Rectal smooth muscle tissue (tissue), 1 donor: ENCODE data around the gene SEM1.
"Not testable (repeated sequence)": the region's sequence is repeated elsewhere in the genome, so short reads cannot be mapped to it uniquely, and the experiment has no call there.

Source experiments
- H3K27ac ChIP-seq: one replicate; pipeline ENCODE4 v1.7.0; 2013; ENCODE audit warnings: low read depth, low read length, inconsistent platforms
- H3K27me3 ChIP-seq: one replicate; pipeline ENCODE4 v1.7.0; 2013; ENCODE audit warnings: low read length; ENCODE audit not compliant: control insufficient read depth, insufficient read depth
- H3K36me3 ChIP-seq: one replicate; pipeline ENCODE4 v1.7.0; 2013; ENCODE audit warnings: low read length; ENCODE audit not compliant: control insufficient read depth, insufficient read depth
- H3K4me1 ChIP-seq: one replicate; pipeline ENCODE4 v1.7.0; 2013; ENCODE audit warnings: low read length; ENCODE audit not compliant: control insufficient read depth, insufficient read depth
- H3K4me3 ChIP-seq: one replicate; pipeline ENCODE4 v1.7.0; 2013; ENCODE audit warnings: low read length
- H3K9ac ChIP-seq: one replicate; pipeline ENCODE4 v1.7.0; 2013; ENCODE audit warnings: low read length

Gene SEM1

DNA sequence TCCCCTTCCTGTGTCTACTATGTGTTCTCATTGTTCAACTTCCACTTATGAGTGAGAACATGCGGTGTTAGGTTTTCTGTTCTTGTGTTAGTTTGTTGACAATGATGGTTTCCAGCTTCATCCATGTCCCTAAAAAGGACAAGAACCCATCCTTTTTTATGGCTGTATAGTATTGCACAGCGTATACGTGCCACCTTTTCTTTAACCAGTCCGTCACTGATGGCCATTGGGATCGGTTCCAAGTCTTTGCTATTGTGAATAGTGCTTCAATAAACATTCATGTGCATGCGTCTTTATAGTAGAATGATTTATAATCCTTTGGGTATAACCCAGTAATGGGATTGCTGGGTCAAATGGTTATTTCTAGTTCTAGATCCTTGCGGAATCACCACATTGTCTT, 11.2 kb downstream of the SEM1 start:
- H3K27me3 ChIP-seq, H3K4me1 ChIP-seq, H3K27ac ChIP-seq, H3K36me3 ChIP-seq, H3K4me3 ChIP-seq, H3K9ac ChIP-seq: not testable (repeated sequence)

DNA sequence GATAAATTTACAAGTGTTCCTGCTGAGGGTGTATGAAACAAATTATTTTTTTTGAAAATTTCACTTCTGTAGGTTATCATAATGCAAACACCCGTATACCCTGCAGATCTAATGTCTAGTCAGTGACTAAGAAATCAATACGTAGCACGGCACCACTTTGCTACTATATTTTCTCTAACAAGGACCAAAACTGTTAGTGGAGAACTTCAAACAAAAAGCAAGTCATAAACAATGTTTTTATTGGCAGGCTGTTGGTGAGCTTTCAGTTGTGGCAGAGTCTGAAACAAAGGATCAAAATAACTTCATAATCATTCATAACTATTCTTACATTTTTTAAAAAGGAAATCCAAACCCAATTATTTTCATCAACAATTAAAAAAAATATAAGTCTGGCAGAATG, 11.8 kb downstream of the SEM1 start:
- no peak overlapping the region for H3K4me3 ChIP-seq
- H3K36me3 ChIP-seq = no peaks in the 10 kb centered on the region
- H3K4me1 ChIP-seq = peaks cover 7% of the 10 kb centered on the region
- no peak overlapping the region for H3K9ac ChIP-seq
- no peaks in the 10 kb centered on the region for H3K27me3 ChIP-seq
- H3K27ac ChIP-seq = no peak overlapping the region

- peaks cover 7% of the 10 kb centered on the region for H3K4me1 ChIP-seq
- no peaks in the 10 kb centered on the region for H3K27me3 ChIP-seq
- no peak overlapping the region for H3K27ac ChIP-seq
- no peaks in the 10 kb centered on the region for H3K36me3 ChIP-seq
- no peak overlapping the region for H3K4me3 ChIP-seq
- H3K9ac ChIP-seq = no peak overlapping the region
Observed at GRCh38 chr7:96695581-96695980, 14.1 kb downstream of the SEM1 start.

DNA sequence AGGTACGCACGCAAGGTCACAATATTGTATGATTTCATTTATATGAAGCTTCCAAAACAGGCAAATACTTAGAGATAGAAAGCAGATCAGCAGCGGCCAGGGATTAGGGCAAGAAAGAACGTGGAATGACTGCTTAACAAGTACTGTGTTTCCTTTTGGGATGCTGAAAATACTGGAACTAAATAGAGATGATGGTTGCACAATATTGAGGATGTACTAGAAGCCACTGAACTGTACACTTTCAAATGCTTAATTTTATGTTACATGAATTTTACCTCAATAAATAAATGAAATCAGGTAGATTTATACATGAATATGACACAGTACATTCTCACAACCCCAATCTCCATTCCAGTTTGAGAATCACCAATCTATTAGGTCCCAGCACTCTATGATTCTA, 15.6 kb downstream of the SEM1 start:
- Histone ChIP-seq H3K4me3 (no peak overlapping the region), H3K36me3 (no peaks in the 10 kb centered on the region), H3K27ac (no peak overlapping the region), H3K4me1 (peaks cover 7% of the 10 kb centered on the region), H3K9ac (no peak overlapping the region), H3K27me3 (no peaks in the 10 kb centered on the region)

- Histone ChIP-seq H3K4me3 (no peak overlapping the region), H3K27me3 (no peaks in the 10 kb centered on the region), H3K4me1 (peaks cover 7% of the 10 kb centered on the region), H3K36me3 (no peaks in the 10 kb centered on the region), H3K27ac (no peak overlapping the region), H3K9ac (no peak overlapping the region)
Observed at GRCh38 chr7:96691702-96692101, 17.9 kb downstream of the SEM1 start.

DNA sequence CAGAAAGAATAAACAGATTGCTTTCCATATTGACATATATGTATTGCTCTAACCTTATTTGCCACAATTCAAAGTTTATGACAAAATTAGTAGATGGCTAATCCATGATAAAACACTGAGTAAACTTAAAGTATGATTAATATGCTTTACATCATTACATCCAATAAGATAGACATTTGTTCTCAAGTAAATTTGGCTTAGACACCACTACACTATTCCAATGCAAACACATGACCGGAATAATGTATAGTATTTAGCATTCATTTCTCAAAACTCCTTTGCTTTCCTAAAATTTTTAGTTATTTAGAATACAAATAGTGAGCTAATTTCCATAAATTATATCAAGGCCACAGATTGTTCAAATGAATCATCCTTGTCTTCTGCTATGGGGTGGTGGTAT, 20.2 kb downstream of the SEM1 start:
- Histone ChIP-seq H3K9ac (no peak overlapping the region), H3K27me3 (no peaks in the 10 kb centered on the region), H3K4me3 (no peak overlapping the region), H3K4me1 (peaks cover 2% of the 10 kb centered on the region), H3K27ac (no peak overlapping the region), H3K36me3 (no peaks in the 10 kb centered on the region)

DNA sequence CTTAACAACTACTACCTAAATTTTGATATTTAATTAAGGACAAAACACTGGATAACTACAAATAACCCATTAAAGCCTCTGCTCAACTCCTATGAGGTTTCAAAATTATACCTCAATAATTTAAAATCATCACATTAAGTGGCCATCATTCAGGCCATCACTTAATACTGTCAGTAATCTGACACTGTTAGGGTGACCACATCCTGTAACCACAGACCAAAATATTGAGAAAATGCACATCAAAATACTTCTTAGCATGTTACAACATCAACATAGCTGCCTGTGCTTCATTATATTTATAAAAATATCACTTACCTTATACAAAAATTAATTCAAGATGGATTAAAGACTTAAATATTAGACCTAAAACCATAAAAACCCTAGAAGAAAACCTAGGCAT, 23.3 kb downstream of the SEM1 start:
- Histone ChIP-seq H3K27me3 (no peaks in the 10 kb centered on the region), H3K9ac (no peak overlapping the region), H3K36me3 (no peaks in the 10 kb centered on the region), H3K4me3 (no peak overlapping the region), H3K4me1 (no peaks in the 10 kb centered on the region), H3K27ac (no peak overlapping the region)

DNA sequence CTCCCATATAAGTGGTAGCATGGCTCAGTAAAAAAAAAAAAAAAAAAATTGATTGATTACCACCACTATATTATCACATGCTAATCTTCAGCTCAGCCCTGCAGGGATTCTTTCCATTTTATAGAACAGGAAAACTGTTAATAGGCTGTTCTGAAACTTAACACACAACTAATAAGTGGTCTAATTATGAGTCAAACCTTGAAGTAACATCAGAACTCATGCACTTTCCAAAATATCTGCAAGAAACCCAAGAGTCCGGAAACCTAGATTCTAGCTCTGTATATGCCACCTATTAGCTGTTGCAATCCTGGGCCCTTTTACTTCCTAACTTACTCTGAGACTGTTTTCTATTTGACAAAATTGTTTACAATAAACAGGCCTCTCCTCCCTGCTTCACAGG, 23.9 kb downstream of the SEM1 start:
- Histone ChIP-seq H3K36me3 (no peaks in the 10 kb centered on the region), H3K9ac (no peak overlapping the region), H3K27ac (no peak overlapping the region), H3K4me1 (no peaks in the 10 kb centered on the region), H3K4me3 (no peak overlapping the region), H3K27me3 (no peaks in the 10 kb centered on the region)

DNA sequence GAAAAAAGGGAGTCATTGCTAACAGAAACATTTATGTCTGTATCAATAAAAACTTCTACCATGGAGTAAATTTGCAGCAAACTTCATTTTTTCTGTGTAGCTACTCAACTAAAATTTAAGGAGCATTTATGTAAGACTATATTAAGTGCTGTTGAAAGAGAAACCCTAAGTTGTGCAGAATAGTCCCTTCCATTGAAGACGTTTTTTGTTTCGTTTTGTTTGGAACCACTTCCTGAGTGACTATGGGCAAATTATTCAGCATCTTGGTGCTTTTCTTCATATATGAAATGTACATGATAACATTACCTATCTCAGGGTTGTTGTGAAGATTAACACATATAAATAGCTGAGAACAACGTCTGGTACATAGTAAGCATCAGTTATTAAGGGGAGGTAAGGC, 24.3 kb downstream of the SEM1 start:
- Histone ChIP-seq H3K27me3 (no peaks in the 10 kb centered on the region), H3K27ac (no peak overlapping the region), H3K4me3 (no peak overlapping the region), H3K36me3 (no peaks in the 10 kb centered on the region), H3K4me1 (no peaks in the 10 kb centered on the region), H3K9ac (no peak overlapping the region)

DNA sequence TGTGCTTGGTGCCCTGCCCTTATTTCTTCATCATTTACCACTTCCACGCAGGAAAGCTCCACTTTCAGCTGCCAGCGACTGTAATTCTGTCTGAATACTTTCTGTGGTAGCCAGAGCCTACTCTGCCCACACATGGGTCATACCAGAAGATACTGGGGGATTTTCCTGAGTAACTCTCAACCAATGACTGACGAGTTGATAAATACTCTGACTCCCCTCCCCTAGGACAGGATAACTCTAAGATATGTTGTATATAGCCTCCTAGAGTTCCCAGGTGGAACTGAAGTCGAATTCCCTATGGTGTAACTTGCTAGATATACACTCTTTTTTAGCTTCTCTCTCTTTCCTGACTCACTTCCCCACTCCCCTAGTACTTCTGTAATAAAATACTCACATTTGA, 29.8 kb downstream of the SEM1 start:
- no peak overlapping the region for H3K27ac ChIP-seq
- no peaks in the 10 kb centered on the region for H3K36me3 ChIP-seq
- no peaks in the 10 kb centered on the region for H3K4me1 ChIP-seq
- no peak overlapping the region for H3K4me3 ChIP-seq
- H3K9ac ChIP-seq = no peak overlapping the region
- H3K27me3 ChIP-seq = no peaks in the 10 kb centered on the region

GRCh38 chr7:96676919-96677318, 32.7 kb downstream of the SEM1 start:
- no peak overlapping the region for H3K9ac ChIP-seq
- H3K4me3 ChIP-seq = no peak overlapping the region

GRCh38 chr7:96675548-96675947, 34.1 kb downstream of the SEM1 start:
- H3K9ac ChIP-seq = no peak overlapping the region
- H3K27ac ChIP-seq = no peak overlapping the region
- no peaks in the 10 kb centered on the region for H3K36me3 ChIP-seq
- H3K4me1 ChIP-seq = peaks cover 6% of the 10 kb centered on the region
- H3K27me3 ChIP-seq = no peaks in the 10 kb centered on the region
- H3K4me3 ChIP-seq = no peak overlapping the region

More at GRCh38 chr7:96676919-96677318, 32.7 kb downstream of the SEM1 start:
- Histone ChIP-seq H3K4me1 (no peaks in the 10 kb centered on the region), H3K27ac (no peak overlapping the region), H3K27me3 (no peaks in the 10 kb centered on the region), H3K36me3 (no peaks in the 10 kb centered on the region)

DNA sequence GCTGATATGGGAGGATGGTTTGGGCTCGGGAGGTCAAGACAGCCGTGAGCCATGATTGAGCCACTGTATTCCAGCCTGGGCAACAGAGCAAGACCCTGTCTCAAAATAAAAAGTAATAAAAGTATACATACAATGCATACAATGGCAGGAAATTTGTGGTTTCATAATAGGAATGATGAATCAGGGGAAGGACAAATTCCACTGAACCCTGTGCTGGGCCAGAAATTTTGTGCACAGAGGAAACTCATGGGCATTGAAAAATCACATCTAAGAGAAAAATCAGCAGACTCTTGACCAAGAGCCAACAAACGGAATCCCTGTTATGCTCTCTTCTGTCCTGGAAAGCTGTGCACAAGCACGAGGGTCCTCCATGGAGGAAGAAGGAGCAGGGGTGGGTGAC, 35.1 kb downstream of the SEM1 start:
- H3K27ac ChIP-seq = no peak overlapping the region
- H3K4me3 ChIP-seq = no peak overlapping the region
- no peak overlapping the region for H3K9ac ChIP-seq
- peaks cover 6% of the 10 kb centered on the region for H3K4me1 ChIP-seq
- H3K27me3 ChIP-seq = no peaks in the 10 kb centered on the region
- no peaks in the 10 kb centered on the region for H3K36me3 ChIP-seq

- Histone ChIP-seq H3K36me3 (peaks cover 2% of the 10 kb centered on the region), H3K27me3 (no peaks in the 10 kb centered on the region), H3K27ac (no peak overlapping the region), H3K9ac (no peak overlapping the region), H3K4me3 (no peak overlapping the region), H3K4me1 (peaks cover 6% of the 10 kb centered on the region)
Observed at GRCh38 chr7:96671854-96672253, 37.8 kb downstream of the SEM1 start.
